OCI-LY7 (cell line): ENCODE results near the gene LMOD1.
"Not testable (repeated sequence)": the region's sequence is repeated elsewhere in the genome, so short reads cannot be mapped to it uniquely, and the experiment has no call there.

Experiments
- EZH2phosphoT487 ChIP-seq: fragments of 200-600 bp; sonication (generic); IDR thresholded peaks from 2 replicates; pipeline ENCODE4 v1.6.1; 2018; ENCODE audit warnings: low read depth, borderline replicate concordance, mild to moderate bottlenecking, mixed run types, antibody characterized with exemption, low read length, moderate library complexity, mixed read lengths
- TF ChIP-seq, protein P1 (sequence below): fragments of 200-600 bp; sonication (generic); conservative IDR thresholded peaks from 2 replicates; pipeline ENCODE4 v1.5.1; 2014; ENCODE audit warnings: mild to moderate bottlenecking, antibody characterized with exemption, low read length, moderate library complexity, mixed read lengths

DNA sequence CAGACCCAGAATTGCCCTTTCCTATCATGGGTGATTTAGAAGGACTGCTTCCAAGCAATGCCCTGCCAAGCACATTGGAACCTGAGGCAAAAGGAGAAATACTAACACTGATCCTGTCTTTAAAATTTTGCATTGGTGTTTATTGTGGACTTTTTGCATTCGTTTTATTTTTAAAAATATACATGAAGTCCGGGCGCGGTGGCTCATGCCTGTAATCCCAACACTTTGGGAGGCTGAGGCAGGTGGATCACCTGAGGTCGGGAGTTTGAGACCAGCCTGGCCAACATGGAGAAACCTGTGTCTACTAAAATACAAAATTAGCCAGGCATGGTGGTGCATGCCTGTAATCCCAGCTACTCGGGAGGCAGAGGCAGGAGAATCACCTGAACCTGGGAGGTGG lies 45.3 kb downstream of the LMOD1 start:
- TF ChIP-seq, protein P1, sequence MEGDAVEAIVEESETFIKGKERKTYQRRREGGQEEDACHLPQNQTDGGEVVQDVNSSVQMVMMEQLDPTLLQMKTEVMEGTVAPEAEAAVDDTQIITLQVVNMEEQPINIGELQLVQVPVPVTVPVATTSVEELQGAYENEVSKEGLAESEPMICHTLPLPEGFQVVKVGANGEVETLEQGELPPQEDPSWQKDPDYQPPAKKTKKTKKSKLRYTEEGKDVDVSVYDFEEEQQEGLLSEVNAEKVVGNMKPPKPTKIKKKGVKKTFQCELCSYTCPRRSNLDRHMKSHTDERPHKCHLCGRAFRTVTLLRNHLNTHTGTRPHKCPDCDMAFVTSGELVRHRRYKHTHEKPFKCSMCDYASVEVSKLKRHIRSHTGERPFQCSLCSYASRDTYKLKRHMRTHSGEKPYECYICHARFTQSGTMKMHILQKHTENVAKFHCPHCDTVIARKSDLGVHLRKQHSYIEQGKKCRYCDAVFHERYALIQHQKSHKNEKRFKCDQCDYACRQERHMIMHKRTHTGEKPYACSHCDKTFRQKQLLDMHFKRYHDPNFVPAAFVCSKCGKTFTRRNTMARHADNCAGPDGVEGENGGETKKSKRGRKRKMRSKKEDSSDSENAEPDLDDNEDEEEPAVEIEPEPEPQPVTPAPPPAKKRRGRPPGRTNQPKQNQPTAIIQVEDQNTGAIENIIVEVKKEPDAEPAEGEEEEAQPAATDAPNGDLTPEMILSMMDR: not testable (repeated sequence)
- TF ChIP-seq EZH2phosphoT487: not testable (repeated sequence)
